Measurements from ENCODE around the gene PEX5L.

PEX5L gene

GRCh38 chr3:179953993-179954870 is 82.5 kb downstream of the PEX5L start:
- no peak for DNase-seq

- no peak for DNase-seq
Observed at GRCh38 chr3:179950840-179951239, 85.9 kb downstream of the PEX5L start.

- DNase-seq: peak; percentile 29
Observed at GRCh38 chr3:179949869-179950268, 86.9 kb downstream of the PEX5L start.

- peak; percentile 43 for DNase-seq
Observed at GRCh38 chr3:179949412-179949811, 87.3 kb downstream of the PEX5L start.

- DNase-seq: no peak
Observed at GRCh38 chr3:179948740-179949139, 88.0 kb downstream of the PEX5L start.

GRCh38 chr3:179945569-179945968 is 91.2 kb downstream of the PEX5L start:
- no peak for DNase-seq

- no peak for DNase-seq
Observed at GRCh38 chr3:179943117-179943880, 93.4 kb downstream of the PEX5L start.

- no peak for DNase-seq
Observed at GRCh38 chr3:179942553-179943075, 94.1 kb downstream of the PEX5L start.

GRCh38 chr3:179935710-179936109 is 101.0 kb downstream of the PEX5L start:
- no peak for DNase-seq

GRCh38 chr3:179933914-179934313 is 102.8 kb downstream of the PEX5L start:
- DNase-seq: no peak

GRCh38 chr3:179933080-179933479 is 103.7 kb downstream of the PEX5L start:
- DNase-seq: no peak

GRCh38 chr3:179932674-179933073 is 104.1 kb downstream of the PEX5L start:
- no peak for DNase-seq

- DNase-seq: no peak
Observed at GRCh38 chr3:179929091-179929529, 107.6 kb downstream of the PEX5L start.

- no peak for DNase-seq
Observed at GRCh38 chr3:179927191-179927590, 109.5 kb downstream of the PEX5L start.

- no peak for DNase-seq
Observed at GRCh38 chr3:179921951-179922350, 114.8 kb downstream of the PEX5L start.

GRCh38 chr3:179921500-179921899 is 115.2 kb downstream of the PEX5L start:
- DNase-seq: peak; percentile 7

- DNase-seq: no peak
Observed at GRCh38 chr3:179907784-179908482, 128.8 kb downstream of the PEX5L start.

- DNase-seq: no peak
Observed at GRCh38 chr3:179902061-179902460, 134.7 kb downstream of the PEX5L start.

- no peak for DNase-seq
Observed at GRCh38 chr3:179898024-179898423, 138.7 kb downstream of the PEX5L start.

- DNase-seq: no peak
Observed at GRCh38 chr3:179897231-179897630, 139.5 kb downstream of the PEX5L start.

- no peak for DNase-seq
Observed at GRCh38 chr3:179896507-179896906, 140.2 kb downstream of the PEX5L start.

- DNase-seq: no peak
Observed at GRCh38 chr3:179895330-179895729, 141.4 kb downstream of the PEX5L start.

- no peak for DNase-seq
Observed at GRCh38 chr3:179887295-179887943, 149.3 kb downstream of the PEX5L start.

Data from DMS79 treated with DMSO at 0.1 percent for 48 hours (cell line).